ENCODE data around the gene PDE7B. TPM values are rescaled to one million over a fixed set of nuclear protein-coding genes. Genes with fewer than 3 reads are reported as not detected.

Gene PDE7B
- total and polyA plus RNA-seq, 2 of the 4 experiments (the other 2 are of a cell fraction): 7.8 to 12.4 TPM

DNA sequence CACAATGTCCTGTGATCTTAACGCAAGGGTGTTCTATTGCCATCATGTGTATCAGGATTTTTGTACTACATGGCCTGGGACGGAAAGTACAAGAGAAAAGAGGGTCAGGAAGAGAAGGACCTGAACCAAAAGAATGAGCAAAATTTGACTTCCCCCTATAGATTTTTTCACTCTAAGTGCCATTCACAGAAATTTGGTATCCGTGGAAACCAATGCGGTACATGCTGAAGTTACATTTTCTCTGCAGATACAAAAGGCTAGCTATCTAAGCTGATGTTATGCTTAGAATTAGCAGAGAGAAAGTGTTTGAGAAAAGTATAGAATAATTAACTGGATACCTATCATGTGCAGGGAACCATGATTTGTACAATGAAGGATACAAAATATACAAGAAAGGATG, 12.4 kb upstream of the PDE7B start:
- no peaks in the 10 kb centered on the region for H3K9me1 ChIP-seq (ENCODE audit: insufficient read depth, low read length)
- in situ Hi-C loops (cut with MboI; ENCODE audit: low sequenced_read_pairs): loop anchor here (10.0 kb wide), 1 partner anchor 294 kb away; no protein-coding TSS in a partner anchor
- no peak overlapping the region for H4K8ac ChIP-seq (ENCODE audit: low read depth in 2 of 2, low read length in 2 of 2)
- ChIA-PET CTCF (no interaction called here), POLR2A (ENCODE audit: unreplicated experiment) (no interaction called here)
- no peak overlapping the region for H4K91ac ChIP-seq (ENCODE audit: insufficient read depth, low read depth, low read length)
- H3K18ac ChIP-seq (ENCODE audit: low read depth, low read length): no peak overlapping the region
- no peaks in the 10 kb centered on the region for H3K4me1 ChIP-seq (ENCODE audit: control insufficient read depth, insufficient read depth, low read length)
- intact Hi-C loops (cut with micrococcal nuclease): no loop called here
- ATAC-seq (ENCODE audit: low read depth) (no peak), DNase-seq (no peak)
- dilution Hi-C loops (cut with HindIII; ENCODE audit: low sequenced_read_pairs, unreplicated experiment): no loop called here
- 100% methylated on average over 1 of the region's 4 CpGs; no CpG with 5 or more reads in 1 of the 2 experiments for WGBS, 2 experiments (ENCODE audit: extremely low coverage in 2 of 2, insufficient read length in 1 of 2)
- no peaks in the 10 kb centered on the region for H3K36me3 ChIP-seq (ENCODE audit: control insufficient read depth, insufficient read depth, low read length)
- BruUV-seq (replicated peaks): no TSS peak
- no peaks in the 10 kb centered on the region for H3K27me3 ChIP-seq (ENCODE audit: control insufficient read depth, insufficient read depth, low read length)
- no peak overlapping the region for H3K23ac ChIP-seq (ENCODE audit: low read depth, low read length)
- no peaks in the 10 kb centered on the region for H4K20me1 ChIP-seq (ENCODE audit: insufficient read depth, low read length)
- H4K5ac ChIP-seq (ENCODE audit: low read depth, low read length): no peak overlapping the region
- H2BK120ac ChIP-seq (ENCODE audit: low read depth, low read length): no peak overlapping the region
- no peak overlapping the region for H2AK5ac ChIP-seq (ENCODE audit: low read depth, low read length)
- H3K79me1 ChIP-seq (ENCODE audit: low read depth in 1 of 2, low read length in 2 of 2): no peaks in the 10 kb centered on the region
- no peak overlapping the region for H2BK20ac ChIP-seq (ENCODE audit: low read depth, low read length)
- H3K4me2 ChIP-seq (ENCODE audit: low read depth, low read length): no peak overlapping the region
- no peak overlapping the region for H2AK9ac ChIP-seq (replicated peaks; ENCODE audit: low read depth, low read length, poor library complexity)
- H2BK5ac ChIP-seq (ENCODE audit: low read depth, low read length, poor library complexity, severe bottlenecking): no peak overlapping the region
- H3K9ac ChIP-seq (ENCODE audit: low read depth, low read length): no peak overlapping the region
- H2AFZ ChIP-seq (replicated peaks; ENCODE audit: low read length, poor library complexity): no peak overlapping the region
- no peak overlapping the region for H2BK15ac ChIP-seq (ENCODE audit: low read depth, low read length)
- no peak overlapping the region for H3K4ac ChIP-seq (ENCODE audit: low read depth, low read length)
- H3K56ac ChIP-seq (ENCODE audit: extremely low read depth, insufficient read depth, low read length): no peak overlapping the region
- H3K14ac ChIP-seq (replicated peaks; ENCODE audit: low read depth, low read length): no peak overlapping the region
- no peak overlapping the region for H3K4me3 ChIP-seq (ENCODE audit: insufficient read depth, low read depth, low read length)
- H3K9me3 ChIP-seq (ENCODE audit: control insufficient read depth, insufficient read depth, low read length): no peaks in the 10 kb centered on the region
- H3K27ac ChIP-seq (ENCODE audit: insufficient read depth, low read length): no peak overlapping the region
- TF ChIP-seq RCOR1 (IDR thresholded peaks at IDR 0.05; ENCODE audit: insufficient replicate concordance, low read length): no peak
- no peak for TF ChIP-seq MAFK (IDR thresholded peaks at IDR 0.05; ENCODE audit: low read depth, low read length)
- no peak for TF ChIP-seq RAD21 (IDR thresholded peaks at IDR 0.05; ENCODE audit: low read length)
- no peak for TF ChIP-seq NFE2L2 (IDR thresholded peaks at IDR 0.05; ENCODE audit: low read depth, low read length)
- no peak for TF ChIP-seq BHLHE40 (IDR thresholded peaks at IDR 0.05; ENCODE audit: low read depth, low read length)
- TF ChIP-seq RFX5 (IDR thresholded peaks at IDR 0.05; ENCODE audit: low read depth, low read length): no peak
- TF ChIP-seq FOS (IDR thresholded peaks at IDR 0.05; ENCODE audit: low read depth, low read length): no peak
- TF ChIP-seq POLR2A (IDR thresholded peaks at IDR 0.05; ENCODE audit: low read depth, low read length): no peak
- TF ChIP-seq, protein P1, sequence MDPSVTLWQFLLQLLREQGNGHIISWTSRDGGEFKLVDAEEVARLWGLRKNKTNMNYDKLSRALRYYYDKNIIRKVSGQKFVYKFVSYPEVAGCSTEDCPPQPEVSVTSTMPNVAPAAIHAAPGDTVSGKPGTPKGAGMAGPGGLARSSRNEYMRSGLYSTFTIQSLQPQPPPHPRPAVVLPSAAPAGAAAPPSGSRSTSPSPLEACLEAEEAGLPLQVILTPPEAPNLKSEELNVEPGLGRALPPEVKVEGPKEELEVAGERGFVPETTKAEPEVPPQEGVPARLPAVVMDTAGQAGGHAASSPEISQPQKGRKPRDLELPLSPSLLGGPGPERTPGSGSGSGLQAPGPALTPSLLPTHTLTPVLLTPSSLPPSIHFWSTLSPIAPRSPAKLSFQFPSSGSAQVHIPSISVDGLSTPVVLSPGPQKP (IDR thresholded peaks at IDR 0.05; ENCODE audit: borderline replicate concordance, low read depth, low read length): no peak
